Kidney glomerular epithelial cell (primary cell): ENCODE data around the gene NUDT14.

ENCODE experiments used
- DNase-seq: peaks from one replicate; lab custom pipeline; 2025; lab: John Stamatoyannopoulos, UW

The NUDT14 gene

DNA sequence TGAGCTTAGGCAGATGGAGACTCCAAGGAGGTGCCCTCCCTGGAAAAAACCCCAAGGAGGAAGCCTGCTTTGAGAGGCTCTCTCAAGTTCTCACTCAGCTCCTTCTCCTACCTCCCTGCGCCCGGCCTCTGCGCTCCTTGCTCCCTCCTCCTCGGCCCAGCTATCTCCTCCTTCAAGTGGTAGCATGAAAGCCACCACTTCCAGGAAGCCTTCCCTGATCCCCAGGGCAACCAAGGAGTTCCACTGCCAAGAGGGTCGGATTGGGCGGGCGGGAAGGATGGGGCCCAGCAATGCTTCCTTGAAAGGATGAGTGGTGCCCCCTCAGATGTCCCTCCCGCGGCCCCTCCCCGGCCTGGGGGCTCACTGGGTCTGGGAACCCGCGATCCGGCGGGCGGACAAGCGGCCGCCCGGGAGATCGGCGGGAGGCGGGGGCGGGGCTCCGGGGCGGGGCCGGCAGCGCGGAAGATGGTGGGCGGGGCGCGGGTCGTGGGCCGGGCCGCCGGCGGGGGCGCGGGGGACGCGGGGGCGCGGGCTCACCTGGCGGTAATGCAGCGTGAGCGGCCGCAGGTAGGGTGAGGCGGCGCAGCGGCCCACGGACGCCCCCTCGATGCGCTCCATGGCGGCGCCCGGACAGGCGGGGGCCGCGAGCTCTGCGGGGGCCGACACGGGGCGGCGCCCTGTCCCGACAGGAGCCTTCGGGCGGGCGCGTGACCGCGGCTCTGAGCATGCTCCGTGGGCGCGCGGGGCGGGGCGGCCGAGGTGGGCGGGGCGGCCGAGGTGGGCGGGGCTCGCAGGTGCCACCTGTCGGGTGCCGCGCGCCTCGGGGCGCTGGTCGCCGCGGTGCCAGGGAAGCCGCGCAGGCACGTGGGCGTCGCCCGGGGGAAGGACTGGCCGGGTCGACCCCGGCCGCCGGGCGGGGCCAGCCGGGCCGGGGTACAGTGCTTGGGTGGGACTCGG lies at the start of gene NUDT14:
NUDT14 (minus strand) TSS at position 721 of the 957 bp plus-strand sequence; CDS start at position 618, 103 bp downstream.
- peak; percentile 30 for DNase-seq

DNA sequence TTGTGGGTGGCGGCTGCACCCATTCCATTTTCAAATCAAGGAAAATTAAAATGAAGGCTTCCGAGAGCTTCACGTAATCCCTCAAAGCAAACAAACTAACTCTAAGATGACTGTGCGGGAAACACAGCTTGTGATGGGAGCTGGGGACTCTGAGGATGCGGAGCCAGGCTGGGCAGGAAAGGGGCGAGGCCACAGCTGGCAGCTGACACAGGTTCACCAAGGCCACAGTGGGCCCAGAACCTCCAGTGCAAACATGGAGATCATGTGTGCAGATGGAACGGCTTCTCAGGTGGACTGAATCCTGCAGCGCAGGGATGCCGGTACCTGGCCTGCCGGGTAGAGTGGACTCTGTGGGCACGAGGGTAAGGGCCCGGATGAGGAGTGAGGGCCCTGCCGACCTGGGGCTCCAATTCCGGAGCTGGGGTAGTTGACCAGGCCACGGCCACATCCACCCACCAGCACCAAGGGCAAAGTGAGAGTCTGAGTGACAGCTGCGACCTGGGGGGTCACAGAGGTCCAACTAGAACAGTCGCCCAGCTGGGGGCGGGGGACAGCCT lies 48.1 kb upstream of the NUDT14 start:
- no peak for DNase-seq

GRCh38 chr14:105228562-105228961 lies 47.5 kb upstream of the NUDT14 start:
- no peak for DNase-seq

GRCh38 chr14:105227346-105227745 lies 46.2 kb upstream of the NUDT14 start:
- DNase-seq: no peak

DNA sequence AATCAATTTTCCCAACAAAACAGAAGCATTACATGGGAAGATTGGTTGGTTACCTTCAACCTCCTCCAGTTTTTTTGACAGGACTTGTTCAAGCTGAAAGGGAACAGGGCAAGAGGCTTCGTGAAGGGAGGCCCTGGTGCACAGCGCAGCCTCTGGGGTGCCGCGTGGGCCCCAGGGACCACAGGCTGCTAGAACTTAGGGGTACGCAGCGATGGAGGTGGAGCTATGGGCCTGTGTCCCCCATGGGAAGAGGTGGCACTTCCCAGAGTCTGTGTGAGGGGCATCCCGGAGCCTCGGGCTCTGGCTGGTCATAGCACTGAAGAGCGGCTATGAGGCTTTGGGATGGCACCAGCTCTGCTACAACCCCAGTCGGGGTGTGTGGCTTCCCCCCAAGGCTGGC lies 45.1 kb upstream of the NUDT14 start:
- no peak for DNase-seq

DNA sequence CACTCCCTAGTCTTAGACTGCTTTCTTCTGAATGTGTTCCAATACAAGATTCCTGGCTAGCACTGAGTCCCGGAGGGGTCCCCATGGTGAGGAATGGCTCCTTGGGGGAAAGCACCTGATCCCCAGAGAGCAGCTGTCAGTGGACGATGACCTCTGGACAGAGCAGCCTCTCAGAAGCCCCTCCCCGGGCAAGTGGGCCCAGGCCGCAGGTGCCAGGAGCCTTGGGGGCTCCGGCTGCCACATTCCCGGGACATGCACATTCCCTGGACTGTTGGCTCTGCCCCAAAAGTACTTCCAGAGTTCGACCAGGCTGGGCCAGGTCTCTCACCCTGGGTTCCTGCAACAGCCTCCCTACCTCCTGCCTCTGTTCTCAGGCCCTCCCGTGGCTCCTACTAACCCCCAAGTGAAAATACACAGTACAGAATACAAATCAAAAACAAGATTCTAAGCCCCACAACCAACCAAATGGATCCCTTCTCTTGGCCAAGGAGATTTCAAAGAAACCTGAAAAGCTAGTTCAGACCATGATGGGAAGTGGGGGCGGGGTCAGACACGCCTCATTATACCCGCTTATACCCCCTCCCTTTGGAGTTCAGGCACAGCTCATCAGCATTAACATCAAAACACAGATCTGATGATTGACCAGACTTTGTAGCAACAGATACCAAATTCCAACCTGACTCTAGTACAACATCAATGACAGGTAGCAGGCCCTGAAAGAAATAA lies 43.9 kb upstream of the NUDT14 start:
- DNase-seq: no peak

GRCh38 chr14:105223770-105224544 lies 42.8 kb upstream of the NUDT14 start:
- DNase-seq: no peak

- no peak for DNase-seq
Observed at GRCh38 chr14:105223260-105223659, 42.1 kb upstream of the NUDT14 start.

DNA sequence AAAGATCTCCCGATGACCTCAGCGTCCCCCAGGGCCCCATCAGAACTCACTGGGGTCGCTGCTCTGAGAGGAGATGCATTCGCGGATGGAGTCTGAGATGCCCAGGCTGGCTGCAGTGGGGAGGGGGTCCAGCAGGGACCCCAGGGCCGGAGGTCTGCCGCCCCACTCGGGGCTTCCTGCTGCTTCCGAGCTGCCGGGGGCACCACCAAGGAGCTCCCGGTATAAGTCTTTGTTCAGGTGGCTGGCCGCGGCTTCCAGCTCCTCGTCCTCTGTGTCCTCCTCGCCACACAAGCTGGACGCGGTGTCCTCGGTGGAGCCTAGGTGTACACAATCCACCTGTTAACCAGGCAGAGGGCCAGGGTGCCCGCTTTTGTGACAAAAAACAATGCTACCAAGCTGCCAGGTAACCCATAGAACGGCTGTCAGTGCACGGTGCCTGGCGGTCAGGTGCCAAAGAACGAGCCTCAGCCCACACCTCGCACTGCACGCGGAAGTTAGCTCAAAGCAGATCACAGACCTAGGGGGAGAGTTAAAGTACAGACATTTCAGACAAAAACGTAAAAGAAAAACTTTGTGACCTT lies 40.6 kb upstream of the NUDT14 start:
- DNase-seq: no peak

GRCh38 chr14:105220699-105221597 lies 39.8 kb upstream of the NUDT14 start:
- DNase-seq: no peak

- no peak for DNase-seq
Observed at GRCh38 chr14:105219753-105220152, 38.6 kb upstream of the NUDT14 start.

DNA sequence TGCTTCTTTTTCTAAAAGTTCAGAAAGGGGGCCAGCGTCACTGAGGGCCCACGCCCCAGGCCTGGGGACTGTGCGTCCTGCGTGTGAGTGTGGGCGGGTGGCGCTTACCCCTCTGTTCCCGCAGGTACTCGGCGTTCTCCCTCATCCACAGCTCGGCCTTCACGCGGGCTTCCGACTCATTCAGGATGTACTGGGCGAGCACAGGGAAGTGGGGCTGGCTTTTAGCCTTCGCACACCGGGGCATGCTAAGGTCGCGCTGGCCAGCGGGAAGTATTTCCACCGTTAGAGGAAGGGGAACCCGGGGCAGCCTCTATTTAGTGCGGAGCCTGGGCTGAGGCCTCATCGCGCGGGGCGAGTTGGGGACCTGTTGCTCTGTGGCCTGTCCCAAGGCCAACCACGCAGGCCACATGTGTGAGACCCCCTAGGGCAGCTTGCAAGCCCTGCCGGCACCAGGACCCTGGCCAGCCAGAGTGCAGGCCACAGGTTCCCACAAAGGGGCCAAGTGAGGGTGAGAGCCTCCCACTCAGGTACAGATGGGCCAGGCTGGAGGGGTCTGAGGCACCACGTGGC lies 38.0 kb upstream of the NUDT14 start:
- no peak for DNase-seq

DNA sequence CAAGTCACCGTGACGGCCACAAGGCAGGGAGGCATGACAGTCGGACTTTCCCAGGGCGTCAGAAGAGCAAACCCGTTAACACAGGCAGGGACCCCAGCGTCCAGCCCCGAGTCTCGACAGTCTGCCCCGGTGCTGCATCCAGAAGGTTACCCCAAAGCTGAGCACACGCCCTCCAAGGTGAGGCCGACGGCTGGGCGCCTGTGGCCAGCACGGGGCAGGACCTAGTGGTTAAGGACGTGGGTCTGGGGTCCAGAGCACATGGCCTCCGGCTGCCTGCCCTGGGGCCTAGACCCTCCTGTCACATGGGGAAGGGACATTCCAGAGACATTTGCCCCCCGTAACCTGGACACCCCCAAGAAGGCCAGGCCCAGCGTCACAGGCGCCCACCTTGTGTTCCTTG lies 37.5 kb upstream of the NUDT14 start:
- no peak for DNase-seq

- DNase-seq: no peak
Observed at GRCh38 chr14:105217774-105218173, 36.7 kb upstream of the NUDT14 start.

- no peak for DNase-seq
Observed at GRCh38 chr14:105216490-105217247, 35.6 kb upstream of the NUDT14 start.

DNA sequence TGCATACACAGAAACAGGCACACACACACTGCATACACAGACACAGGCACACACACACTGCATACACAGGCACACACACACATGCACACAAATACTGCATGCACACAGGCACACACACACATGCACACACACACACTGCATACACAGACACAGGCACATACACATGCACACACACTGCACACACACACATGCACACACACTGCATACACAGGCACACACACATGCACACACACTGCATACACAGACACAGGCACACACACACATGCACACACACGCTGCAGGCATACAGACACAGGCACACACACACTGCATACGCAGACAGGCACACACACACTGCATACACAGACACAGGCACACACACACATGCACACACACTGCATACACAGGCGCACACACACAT lies 34.5 kb upstream of the NUDT14 start:
- no peak for DNase-seq

DNA sequence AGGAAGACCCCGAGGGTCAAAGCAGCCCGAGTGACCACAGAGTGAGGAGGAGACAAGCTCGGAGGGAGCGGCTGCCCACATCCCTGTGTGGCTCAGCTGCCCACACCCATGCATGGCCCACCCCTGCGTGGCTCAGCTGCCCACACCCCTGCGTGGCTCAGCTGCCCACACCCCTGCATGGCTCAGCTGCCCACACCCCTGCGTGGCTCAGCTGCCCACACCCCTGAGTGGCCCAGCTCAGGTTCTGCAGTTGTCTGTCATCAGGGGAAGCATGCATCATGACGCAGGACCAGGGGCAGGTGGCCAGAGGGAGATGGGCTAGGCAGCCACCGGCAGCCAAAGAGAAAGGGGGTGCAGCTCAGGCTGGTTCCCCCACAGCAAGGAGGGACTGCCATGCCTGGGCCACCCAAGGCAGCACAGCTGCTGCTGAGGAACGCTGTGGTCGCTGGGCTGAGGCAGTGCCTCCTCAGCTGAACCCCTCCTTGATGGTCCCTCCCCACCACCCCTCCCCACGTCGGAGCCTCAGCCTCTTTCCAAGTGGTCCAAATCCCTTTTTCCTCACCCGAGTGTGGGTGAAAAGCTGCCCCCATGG lies 33.3 kb upstream of the NUDT14 start:
- DNase-seq: no peak

GRCh38 chr14:105213361-105213760 lies 32.2 kb upstream of the NUDT14 start:
- DNase-seq: no peak
